Measurements from ENCODE around the gene FOXJ1.

FOXJ1 gene

GRCh38 chr17:76111956-76112355 lies 29.1 kb downstream of the FOXJ1 start:
- TF ChIP-seq GATA3 (IDR thresholded peaks at IDR 0.05; ENCODE audit: low read depth, low read length) (no peak), GATA2 (IDR thresholded peaks at IDR 0.05; ENCODE audit: low read depth, low read length) (no peak)

GRCh38 chr17:76107509-76107908 lies 33.5 kb downstream of the FOXJ1 start:
- TF ChIP-seq GATA3 (IDR thresholded peaks at IDR 0.05; ENCODE audit: low read depth, low read length) (no peak), GATA2 (IDR thresholded peaks at IDR 0.05; ENCODE audit: low read depth, low read length) (no peak)

DNA sequence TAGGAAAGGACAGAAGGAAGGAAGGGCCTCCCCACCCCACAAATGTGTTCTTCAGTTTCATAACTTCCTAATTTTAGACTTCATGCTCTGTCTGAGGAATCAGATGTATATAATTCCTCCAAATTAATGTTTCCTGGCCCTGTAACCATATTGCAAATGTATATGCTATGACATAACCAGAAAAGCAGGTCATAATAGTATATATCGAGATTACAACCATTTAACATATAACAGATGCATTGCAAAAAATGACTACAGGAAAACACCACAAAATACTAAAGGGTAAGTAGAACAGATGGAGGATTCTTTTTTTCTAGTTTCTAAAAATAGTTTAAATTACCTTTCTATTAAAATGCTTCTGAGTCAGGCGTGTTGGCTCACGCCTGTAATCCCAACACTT lies 34.3 kb downstream of the FOXJ1 start:
- TF ChIP-seq GATA2 (IDR thresholded peaks at IDR 0.05; ENCODE audit: low read depth, low read length) (no peak), GATA3 (IDR thresholded peaks at IDR 0.05; ENCODE audit: low read depth, low read length) (no peak)

GRCh38 chr17:76104896-76105231 lies 36.2 kb downstream of the FOXJ1 start:
- no peak for TF ChIP-seq GATA2 (IDR thresholded peaks at IDR 0.05; ENCODE audit: low read depth, low read length)
- TF ChIP-seq GATA3 (IDR thresholded peaks at IDR 0.05; ENCODE audit: low read depth, low read length) = no peak

DNA sequence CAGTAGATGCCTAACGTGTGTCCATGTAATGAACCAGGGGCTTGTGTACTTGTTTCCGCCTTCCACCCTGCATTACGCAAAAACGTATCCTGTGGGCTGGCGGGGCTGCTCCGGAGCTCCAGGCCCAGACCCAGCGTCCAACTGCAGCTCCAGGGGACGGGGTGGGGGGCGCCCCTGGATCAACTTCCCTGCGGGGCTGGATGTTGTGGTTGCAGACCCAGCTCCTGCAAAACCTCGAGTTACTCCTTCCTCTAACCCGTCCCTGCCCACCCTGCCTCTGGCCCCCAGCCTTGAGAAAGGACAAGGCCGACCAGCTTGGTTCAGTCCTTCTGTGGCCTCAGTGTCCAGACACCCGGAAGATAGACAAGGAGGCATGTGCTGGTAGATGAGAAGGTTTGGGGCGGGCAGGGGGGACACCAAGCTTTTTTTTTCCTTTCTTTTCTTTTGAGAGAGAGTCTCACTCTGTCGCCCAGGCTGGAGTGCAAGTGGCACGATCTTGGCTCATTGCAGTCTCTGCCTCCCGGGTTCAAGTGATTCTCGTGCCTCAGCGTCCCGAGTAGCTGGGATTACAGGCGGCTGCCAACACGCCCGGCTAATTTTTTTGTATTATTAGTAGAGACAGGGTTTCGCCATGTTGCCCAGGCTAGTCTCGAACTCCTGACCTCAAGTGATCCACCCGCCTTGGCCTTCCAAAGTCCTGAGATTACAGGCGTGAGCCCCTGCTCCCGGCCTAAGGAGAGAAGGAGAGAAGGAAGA lies 36.7 kb downstream of the FOXJ1 start:
- TF ChIP-seq GATA3 (IDR thresholded peaks at IDR 0.05; ENCODE audit: low read depth, low read length) = no peak
- TF ChIP-seq GATA2 (IDR thresholded peaks at IDR 0.05; ENCODE audit: low read depth, low read length) = no peak

DNA sequence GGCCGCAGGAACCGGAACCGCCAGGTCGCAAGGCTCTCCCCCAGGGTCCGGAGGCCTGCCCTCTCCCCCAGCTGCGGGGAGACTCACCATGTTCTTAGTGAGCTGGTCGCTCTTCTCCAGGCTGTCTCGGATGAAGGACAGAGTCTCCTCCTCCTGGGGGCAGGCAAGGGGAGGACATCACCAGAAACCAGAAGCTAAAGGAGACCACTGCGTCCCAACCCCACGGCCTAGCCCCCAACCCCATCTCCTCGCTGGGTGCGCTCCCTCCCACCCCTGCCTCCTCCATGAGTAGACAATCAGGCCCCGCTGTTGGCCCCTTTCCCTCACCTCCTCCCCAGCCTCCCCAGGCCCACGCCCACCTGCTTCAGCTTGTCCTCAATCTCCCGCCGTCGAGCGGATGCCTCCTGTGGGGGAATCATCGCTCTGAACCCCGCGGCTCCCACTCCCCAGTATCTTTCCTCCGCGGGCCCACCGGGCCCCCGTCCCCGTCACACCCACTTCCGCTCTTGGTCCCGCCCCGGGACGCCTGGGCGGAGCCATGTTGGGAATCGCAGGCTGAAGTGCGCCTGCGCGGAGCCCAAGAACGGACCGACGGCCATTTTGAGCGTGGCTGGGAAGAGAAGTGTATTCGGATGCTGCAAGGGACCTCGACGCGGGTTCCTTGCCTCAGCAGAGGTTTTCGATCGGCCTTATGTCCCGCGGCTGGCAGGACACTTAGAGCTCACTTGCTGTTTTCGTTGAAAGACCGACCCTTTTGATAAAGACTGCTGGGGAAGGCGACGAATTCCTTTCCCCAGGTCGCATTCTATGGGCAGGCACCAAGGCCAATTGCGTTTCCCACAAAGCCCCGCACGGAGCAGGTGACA lies 37.5 kb downstream of the FOXJ1 start, which contains the start of gene EXOC7:
Gene EXOC7, minus strand, starts transcription at position 514 of the 866 bp plus-strand sequence. Its CDS starts 95 bp downstream, at position 419.
- TF ChIP-seq GATA2 (IDR thresholded peaks at IDR 0.05; ENCODE audit: low read depth, low read length) (no peak), GATA3 (IDR thresholded peaks at IDR 0.05; ENCODE audit: low read depth, low read length) (no peak)

- TF ChIP-seq GATA3 (IDR thresholded peaks at IDR 0.05; ENCODE audit: low read depth, low read length) (no peak), GATA2 (IDR thresholded peaks at IDR 0.05; ENCODE audit: low read depth, low read length) (no peak)
Measured at GRCh38 chr17:76102944-76103273, 38.1 kb downstream of the FOXJ1 start.

DNA sequence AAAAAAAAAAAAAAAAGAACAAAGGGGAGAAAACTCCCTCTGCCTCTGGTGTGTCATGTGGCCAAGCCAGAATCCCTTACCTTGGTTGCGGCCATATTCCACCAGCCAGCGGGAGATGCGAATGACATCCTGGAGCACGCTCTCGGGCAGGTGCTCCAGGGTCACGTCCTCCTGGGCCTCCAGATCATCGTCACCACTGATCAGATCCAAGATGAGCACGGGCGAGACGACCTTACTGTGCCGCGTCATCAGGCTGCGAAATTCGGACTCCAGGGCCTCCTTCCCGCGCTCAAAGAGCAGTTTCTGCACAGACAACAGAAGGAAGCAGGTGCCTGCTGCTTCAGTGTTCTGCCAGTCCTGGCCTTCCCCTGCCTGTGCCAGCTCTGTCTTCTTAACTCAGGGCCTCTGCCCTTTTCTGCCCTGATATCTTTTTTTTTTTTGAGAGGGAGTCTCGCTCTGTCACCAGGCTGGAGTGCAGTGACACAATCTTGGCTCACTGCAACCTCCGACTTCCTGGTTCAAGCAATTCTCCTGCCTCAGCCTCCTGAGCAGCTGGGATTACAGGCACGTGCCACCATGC lies 43.2 kb downstream of the FOXJ1 start:
- TF ChIP-seq GATA2 (IDR thresholded peaks at IDR 0.05; ENCODE audit: low read depth, low read length) (no peak), GATA3 (IDR thresholded peaks at IDR 0.05; ENCODE audit: low read depth, low read length) (no peak)

- no peak for TF ChIP-seq GATA2 (IDR thresholded peaks at IDR 0.05; ENCODE audit: low read depth, low read length)
- no peak for TF ChIP-seq GATA3 (IDR thresholded peaks at IDR 0.05; ENCODE audit: low read depth, low read length)
Measured at GRCh38 chr17:76095943-76096342, 45.1 kb downstream of the FOXJ1 start.

DNA sequence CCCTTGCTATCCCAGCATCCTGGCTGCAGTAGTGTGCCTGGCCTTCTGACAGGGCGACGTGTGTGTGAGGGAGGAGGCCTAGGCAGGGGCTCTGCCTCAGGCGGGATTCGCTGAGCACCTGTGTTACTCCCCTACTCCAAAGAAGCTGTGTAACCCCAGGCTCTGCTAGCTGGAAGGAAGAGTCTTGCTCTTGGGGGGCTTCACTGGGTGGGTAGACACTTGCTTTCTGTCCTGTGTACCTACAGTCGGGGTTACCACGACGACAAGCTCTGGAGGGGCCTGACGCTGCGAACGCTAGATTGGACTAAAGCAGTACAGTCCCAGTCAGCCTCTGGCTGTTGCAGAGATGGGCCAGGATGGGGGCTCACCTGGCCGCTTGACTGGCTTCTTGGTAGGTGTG lies 47.0 kb downstream of the FOXJ1 start:
- TF ChIP-seq GATA2 (IDR thresholded peaks at IDR 0.05; ENCODE audit: low read depth, low read length) (no peak), GATA3 (IDR thresholded peaks at IDR 0.05; ENCODE audit: low read depth, low read length) (no peak)

DNA sequence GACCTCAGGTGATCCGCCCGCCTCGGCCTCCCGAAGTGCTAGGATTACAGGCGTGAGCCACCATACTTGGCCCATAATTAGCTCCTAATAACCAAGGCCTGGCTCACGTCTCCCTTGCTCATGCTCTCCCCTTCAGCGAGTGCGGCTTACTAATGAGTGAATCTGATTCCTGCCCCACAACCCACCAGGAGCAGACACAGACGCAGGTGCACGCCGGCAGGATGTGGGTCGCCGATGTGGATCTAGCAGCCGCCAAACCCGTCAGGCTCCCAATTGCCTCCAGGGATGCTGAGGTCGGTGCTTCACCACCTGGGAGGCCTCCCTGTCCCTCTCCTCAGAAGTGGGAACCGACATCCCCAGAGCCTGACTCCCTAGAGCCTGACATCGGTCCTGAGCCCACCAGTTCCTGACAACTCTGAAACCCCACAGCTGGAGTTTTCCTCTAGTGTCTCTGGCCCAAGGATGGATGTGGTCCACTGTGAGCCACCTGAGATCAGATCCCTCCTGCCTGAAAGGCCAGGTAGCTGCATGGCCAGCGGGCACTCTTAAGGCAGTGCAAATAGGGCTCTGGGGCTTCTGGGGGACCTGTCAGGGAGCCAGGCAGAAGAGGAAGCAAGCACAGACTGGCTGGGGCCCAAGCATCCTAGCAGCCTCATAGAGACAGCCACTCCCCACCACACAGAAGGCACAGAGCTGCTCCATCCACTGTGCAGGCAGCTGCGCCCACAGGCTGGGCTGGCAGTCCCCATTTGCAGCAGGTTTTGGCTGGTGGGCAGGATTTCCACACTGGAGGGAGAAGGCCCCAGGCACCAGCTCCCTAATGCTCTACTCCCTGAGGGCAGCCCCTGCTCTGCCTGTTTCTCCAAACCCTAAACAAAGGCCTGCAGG lies 48.3 kb downstream of the FOXJ1 start:
- TF ChIP-seq GATA3 (IDR thresholded peaks at IDR 0.05; ENCODE audit: low read depth, low read length) (no peak), GATA2 (IDR thresholded peaks at IDR 0.05; ENCODE audit: low read depth, low read length) (no peak)

GRCh38 chr17:76091526-76092286 lies 49.3 kb downstream of the FOXJ1 start:
- TF ChIP-seq GATA2 (IDR thresholded peaks at IDR 0.05; ENCODE audit: low read depth, low read length) (no peak), GATA3 (IDR thresholded peaks at IDR 0.05; ENCODE audit: low read depth, low read length) (no peak)

GRCh38 chr17:76090517-76091129 lies 50.4 kb downstream of the FOXJ1 start:
- TF ChIP-seq GATA2 (IDR thresholded peaks at IDR 0.05; ENCODE audit: low read depth, low read length) = no peak
- no peak for TF ChIP-seq GATA3 (IDR thresholded peaks at IDR 0.05; ENCODE audit: low read depth, low read length)

Measured in SH-SY5Y (cell line).